Measurements from ENCODE around the gene NEMP2.

The NEMP2 gene

DNA sequence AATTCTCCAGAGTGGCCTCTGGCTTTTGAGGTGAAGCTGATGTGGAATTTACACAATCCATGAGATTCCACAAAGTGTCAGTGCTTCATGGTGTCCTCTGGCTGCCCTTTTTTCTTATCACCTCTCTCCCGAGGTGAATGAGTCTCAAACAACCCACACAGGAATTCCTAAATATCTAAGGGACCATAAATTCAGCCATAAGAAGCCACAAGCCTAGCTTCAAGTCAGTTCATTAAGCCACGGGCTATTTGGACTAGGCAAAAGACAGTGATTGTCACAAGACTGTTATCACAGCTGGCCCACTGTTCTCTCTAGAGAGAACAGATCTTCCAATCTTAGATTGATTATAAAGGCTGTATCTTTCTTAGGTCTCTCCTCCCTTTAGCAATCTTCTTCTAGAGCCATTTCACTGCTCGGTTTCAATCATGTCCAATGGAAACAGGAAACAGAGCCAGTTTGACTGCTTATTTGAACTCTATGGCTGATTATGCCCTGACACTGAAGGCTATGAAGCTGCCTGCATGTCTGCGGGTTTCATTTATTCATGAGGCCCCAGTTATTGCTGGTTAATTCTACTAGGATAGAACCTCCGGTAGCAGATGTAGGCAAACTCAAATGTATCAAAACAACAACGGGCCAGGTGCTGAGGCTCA, 4.1 kb downstream of the NEMP2 start:
- no peaks in the 10 kb centered on the region for H3K9me2 ChIP-seq (replicated peaks; ENCODE audit: insufficient read depth, low read length)
- H3K9ac ChIP-seq (ENCODE audit: low read length) = no peak overlapping the region
- no peak overlapping the region for H3K4me3 ChIP-seq (ENCODE audit: low read length)
- H3F3A ChIP-seq (ENCODE audit: insufficient read depth, low read length) = peaks cover 12% of the 10 kb centered on the region; the same call in 1 of the 2 replicates
- H3K27ac ChIP-seq (ENCODE audit: low read length) = no peak overlapping the region
- H3K9me3 ChIP-seq (replicated peaks; ENCODE audit: insufficient read depth, low read length) = no peaks in the 10 kb centered on the region
- DNase-seq = no peak
- H3K27me3 ChIP-seq (replicated peaks; ENCODE audit: insufficient read depth, low read length) = no peaks in the 10 kb centered on the region
- TF ChIP-seq, protein P1, sequence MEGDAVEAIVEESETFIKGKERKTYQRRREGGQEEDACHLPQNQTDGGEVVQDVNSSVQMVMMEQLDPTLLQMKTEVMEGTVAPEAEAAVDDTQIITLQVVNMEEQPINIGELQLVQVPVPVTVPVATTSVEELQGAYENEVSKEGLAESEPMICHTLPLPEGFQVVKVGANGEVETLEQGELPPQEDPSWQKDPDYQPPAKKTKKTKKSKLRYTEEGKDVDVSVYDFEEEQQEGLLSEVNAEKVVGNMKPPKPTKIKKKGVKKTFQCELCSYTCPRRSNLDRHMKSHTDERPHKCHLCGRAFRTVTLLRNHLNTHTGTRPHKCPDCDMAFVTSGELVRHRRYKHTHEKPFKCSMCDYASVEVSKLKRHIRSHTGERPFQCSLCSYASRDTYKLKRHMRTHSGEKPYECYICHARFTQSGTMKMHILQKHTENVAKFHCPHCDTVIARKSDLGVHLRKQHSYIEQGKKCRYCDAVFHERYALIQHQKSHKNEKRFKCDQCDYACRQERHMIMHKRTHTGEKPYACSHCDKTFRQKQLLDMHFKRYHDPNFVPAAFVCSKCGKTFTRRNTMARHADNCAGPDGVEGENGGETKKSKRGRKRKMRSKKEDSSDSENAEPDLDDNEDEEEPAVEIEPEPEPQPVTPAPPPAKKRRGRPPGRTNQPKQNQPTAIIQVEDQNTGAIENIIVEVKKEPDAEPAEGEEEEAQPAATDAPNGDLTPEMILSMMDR (IDR thresholded peaks at IDR 0.05; ENCODE audit: low read length) = no peak
- TF ChIP-seq EZH2 (optimal IDR thresholded peaks at IDR 0.05; ENCODE audit: low read depth, low read length) (no peak), EZH2phosphoT487 (IDR thresholded peaks at IDR 0.05; ENCODE audit: low read length) (no peak)
- no peak overlapping the region for H3K4me2 ChIP-seq (ENCODE audit: low read depth, low read length)
- H2AFZ ChIP-seq (ENCODE audit: low read length) = no peak overlapping the region
- peaks cover under 1% of the 10 kb centered on the region; the same call in 1 of the 2 replicates for H3K79me2 ChIP-seq (ENCODE audit: low read length)
- H4K20me1 ChIP-seq (ENCODE audit: insufficient read depth, low read length) = no peaks in the 10 kb centered on the region
- H3K36me3 ChIP-seq (replicated peaks; ENCODE audit: insufficient read depth, low read length) = no peaks in the 10 kb centered on the region
- H3K4me1 ChIP-seq (ENCODE audit: low read length) = peaks cover 8% of the 10 kb centered on the region

DNA sequence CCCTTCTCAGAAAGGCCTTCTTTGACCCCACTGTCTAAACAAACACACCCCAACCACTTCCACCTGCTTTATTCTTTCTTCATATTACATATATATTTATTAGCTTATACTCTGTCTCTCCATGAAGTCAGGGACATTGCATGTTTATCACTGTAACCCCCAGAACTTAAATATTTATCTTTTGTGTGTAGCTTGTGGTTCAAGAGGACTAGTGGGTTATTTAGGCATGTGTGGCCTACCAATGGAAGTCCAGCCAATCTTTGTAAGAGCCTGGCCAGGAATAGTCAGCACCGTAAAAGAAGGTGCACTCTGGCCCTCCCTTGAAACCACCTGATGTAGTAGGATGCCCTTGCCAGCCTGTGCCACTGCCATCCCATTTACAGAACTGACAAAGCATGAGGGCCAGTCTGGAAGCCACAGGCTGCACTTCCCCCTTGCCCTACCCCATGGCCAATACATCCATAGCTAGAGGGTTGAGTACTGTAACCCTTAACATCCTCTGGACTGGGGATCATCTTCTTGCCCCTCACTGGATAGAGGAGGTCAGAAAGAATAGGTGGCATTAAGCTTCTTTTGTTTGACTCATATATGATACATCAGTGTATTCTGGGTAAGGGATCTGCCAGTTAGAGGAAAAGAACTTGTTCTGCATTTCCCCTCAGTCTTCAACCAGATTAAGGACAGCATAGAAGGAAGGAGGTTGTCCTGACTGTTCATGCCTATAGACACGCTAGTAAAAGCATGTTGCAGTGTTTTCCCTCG, 4.9 kb downstream of the NEMP2 start:
- Histone ChIP-seq H3K4me2 (ENCODE audit: low read depth, low read length) (no peak overlapping the region), H3K9me2 (replicated peaks; ENCODE audit: insufficient read depth, low read length) (no peaks in the 10 kb centered on the region), H2AFZ (ENCODE audit: low read length) (no peak overlapping the region), H3K79me2 (ENCODE audit: low read length) (no peaks in the 10 kb centered on the region), H3K4me3 (ENCODE audit: low read length) (no peak overlapping the region), H3K36me3 (replicated peaks; ENCODE audit: insufficient read depth, low read length) (no peaks in the 10 kb centered on the region), H3K9me3 (replicated peaks; ENCODE audit: insufficient read depth, low read length) (no peaks in the 10 kb centered on the region), H3K4me1 (ENCODE audit: low read length) (peaks cover 7% of the 10 kb centered on the region), H3K27me3 (replicated peaks; ENCODE audit: insufficient read depth, low read length) (no peaks in the 10 kb centered on the region), H3F3A (ENCODE audit: insufficient read depth, low read length) (0 out of 2 replicates have a peak, but pooled peaks cover 5% of the 10 kb centered on the region), H3K9ac (ENCODE audit: low read length) (no peak overlapping the region), H4K20me1 (ENCODE audit: insufficient read depth, low read length) (no peaks in the 10 kb centered on the region), H3K27ac (ENCODE audit: low read length) (no peak overlapping the region)
- TF ChIP-seq EZH2phosphoT487 (IDR thresholded peaks at IDR 0.05; ENCODE audit: low read length) (no peak), EZH2 (optimal IDR thresholded peaks at IDR 0.05; ENCODE audit: low read depth, low read length) (no peak)
- TF ChIP-seq, protein P1 (IDR thresholded peaks at IDR 0.05; ENCODE audit: low read length) = no peak
- no peak for DNase-seq

- Histone ChIP-seq H2AFZ (ENCODE audit: low read length) (no peak overlapping the region), H3K27ac (ENCODE audit: low read length) (no peak overlapping the region), H3K79me2 (ENCODE audit: low read length) (no peaks in the 10 kb centered on the region), H3K9me3 (replicated peaks; ENCODE audit: insufficient read depth, low read length) (no peaks in the 10 kb centered on the region), H3K4me1 (ENCODE audit: low read length) (peaks cover 4% of the 10 kb centered on the region), H3K36me3 (replicated peaks; ENCODE audit: insufficient read depth, low read length) (no peaks in the 10 kb centered on the region), H4K20me1 (ENCODE audit: insufficient read depth, low read length) (no peaks in the 10 kb centered on the region), H3K4me2 (ENCODE audit: low read depth, low read length) (no peak overlapping the region), H3K9ac (ENCODE audit: low read length) (no peak overlapping the region), H3K27me3 (replicated peaks; ENCODE audit: insufficient read depth, low read length) (no peaks in the 10 kb centered on the region), H3F3A (ENCODE audit: insufficient read depth, low read length) (no peaks in the 10 kb centered on the region), H3K9me2 (replicated peaks; ENCODE audit: insufficient read depth, low read length) (no peaks in the 10 kb centered on the region), H3K4me3 (ENCODE audit: low read length) (no peak overlapping the region)
- no peak for DNase-seq
- TF ChIP-seq, protein P1 (IDR thresholded peaks at IDR 0.05; ENCODE audit: low read length) = no peak
- TF ChIP-seq EZH2 (optimal IDR thresholded peaks at IDR 0.05; ENCODE audit: low read depth, low read length) = no peak
- no peak for TF ChIP-seq EZH2phosphoT487 (IDR thresholded peaks at IDR 0.05; ENCODE audit: low read length)
Observed at GRCh38 chr2:190528521-190529001, 6.0 kb downstream of the NEMP2 start.
